Measurements from ENCODE around the gene PDE1A.

DNA sequence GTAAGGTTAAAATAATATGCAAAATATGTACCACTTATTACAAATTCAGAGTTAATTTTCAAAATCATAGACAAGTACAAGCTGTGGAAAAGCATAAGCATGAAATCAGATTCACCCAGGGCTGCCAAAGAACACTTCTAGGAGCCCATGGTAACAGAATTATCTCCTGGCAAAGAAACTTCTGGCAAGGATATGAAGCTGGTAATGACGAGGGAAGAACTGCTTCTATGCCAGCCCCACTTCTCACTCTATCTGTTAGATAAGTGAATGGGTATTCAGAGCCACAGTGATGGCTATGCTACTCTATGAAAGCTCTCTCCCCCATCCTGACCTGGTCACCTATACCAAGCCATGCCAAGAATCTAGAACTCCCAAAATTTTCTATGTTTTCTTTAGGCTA lies 36.9 kb upstream of the PDE1A start:
- TF ChIP-seq CTCF (tag by site-specific recombination; IDR thresholded peaks at IDR 0.05) (no peak), YY1 (tag by site-specific recombination; IDR thresholded peaks at IDR 0.05) (no peak), ZNF792 (tag by site-specific recombination; IDR thresholded peaks at IDR 0.05) (no peak), BCL11A (tag by site-specific recombination; IDR thresholded peaks at IDR 0.05; ENCODE audit: low read depth) (no peak)
